GM12878 (cell line): ENCODE measurements around the gene NDUFV2. TPM values are rescaled to one million over a fixed set of nuclear protein-coding genes. Genes with fewer than 3 reads are reported as not detected.

Experiments used
- ATAC-seq: fragments of 200-7000 bp; cut with Tn5 transposase; 3 replicates; pipeline ENCODE4 v1.9.1; 2020; ENCODE audit warnings: mild to moderate bottlenecking, moderate library complexity
- BruUV-seq: library from RNA; stranded (reverse); fragments of 400-500 nt; replicated peaks from 2 replicates; lab custom pipeline; 2021; lab: Mats Ljungman, UMichigan
- CTCF ChIA-PET: fragments of 300-600 bp; sonication (Branson Sonifier 250); formaldehyde crosslinking; extraction: SDS; loops from one replicate; lab custom pipeline; 2021; ENCODE audit warnings: inconsistent platforms; lab: Yijun Ruan, JAX
- POLR2A ChIA-PET: fragments of 350-600 bp; formaldehyde crosslinking; extraction: SDS; loops from one replicate; lab custom pipeline; 2021; ENCODE audit warnings: inconsistent platforms; lab: Charles Lee
- RAD21 ChIA-PET: fragments of 300-600 bp; sonication (Branson Sonifier 250); formaldehyde crosslinking; loops from one replicate; lab custom pipeline; 2023; ENCODE audit warnings: antibody characterized with exemption; ENCODE audit not compliant: unreplicated experiment; lab: Charles Lee
- SMC1A ChIA-PET: fragments of 300-600 bp; sonication (Branson Sonifier 250); formaldehyde crosslinking; loops from one replicate; lab custom pipeline; 2023; ENCODE audit not compliant: unreplicated experiment, uncharacterized antibody; lab: Charles Lee
- DNase-seq: peaks from one replicate; pipeline ENCODE4 v3.0.0-alpha.2; 2011; ENCODE audit warnings: low read depth, low spot score
- FAIRE-seq: peaks from 3 replicates; lab custom pipeline; 2011; peaks lifted over from hg19 to GRCh38; lab: Jason Lieb, UNC
- H2AFZ ChIP-seq: 2 replicates; pipeline ENCODE4 v1.6.0; 2011; ENCODE audit warnings: low read depth, low read length, control low read depth; ENCODE audit not compliant: control insufficient read depth
- H3K27ac ChIP-seq: 2 replicates; pipeline ENCODE4 v1.5.1; 2011; ENCODE audit warnings: control low read depth; ENCODE audit not compliant: control insufficient read depth, insufficient read depth
- H3K27me3 ChIP-seq, 2 experiments: replicated peaks in 1 of 2; 2 replicates each; pipeline versions ENCODE4 v1.6.0 to v1.6.1; 2011; ENCODE audit warnings: low read length in 1 of 2; ENCODE audit not compliant: control insufficient read depth in 2 of 2, insufficient read depth in 2 of 2
- H3K36me3 ChIP-seq, 2 experiments: 2 replicates each; pipeline ENCODE4 v1.5.1; 2011; ENCODE audit warnings: low read length in 1 of 2; ENCODE audit not compliant: control insufficient read depth in 2 of 2, insufficient read depth in 2 of 2
- H3K4me1 ChIP-seq: 2 replicates; pipeline ENCODE4 v1.6.1; 2011; ENCODE audit warnings: mild to moderate bottlenecking, low read length, moderate library complexity, mixed read lengths; ENCODE audit not compliant: control insufficient read depth, insufficient read depth
- H3K4me2 ChIP-seq: 2 replicates; pipeline ENCODE4 v1.6.0; 2011; ENCODE audit warnings: control low read depth; ENCODE audit not compliant: control insufficient read depth, insufficient read depth
- H3K4me3 ChIP-seq: fragments of 200-600 bp; sonication (generic); 2 replicates; pipeline ENCODE4 v1.5.1; 2016
- H3K79me2 ChIP-seq: 2 replicates; pipeline ENCODE4 v1.6.0; 2011; ENCODE audit warnings: low read length; ENCODE audit not compliant: control insufficient read depth, insufficient read depth
- H3K9ac ChIP-seq: 2 replicates; pipeline ENCODE4 v1.8.0; 2011; ENCODE audit warnings: low read length, control low read depth, mixed read lengths; ENCODE audit not compliant: control insufficient read depth, insufficient read depth
- H3K9me3 ChIP-seq: replicated peaks from 3 replicates; pipeline ENCODE4 v1.5.1; 2011; ENCODE audit warnings: mild to moderate bottlenecking, low read length; ENCODE audit not compliant: control insufficient read depth, insufficient read depth
- H4K20me1 ChIP-seq: 2 replicates; pipeline ENCODE4 v1.6.0; 2011; ENCODE audit not compliant: control insufficient read depth, insufficient read depth
- CHD1 ChIP-seq: IDR thresholded peaks from 2 replicates; pipeline ENCODE4 v1.6.1; 2012; ENCODE audit warnings: low read depth, low read length, improper control_type of control experiment
- HDAC2 ChIP-seq: fragments of 200-600 bp; sonication (generic); IDR thresholded peaks from 2 replicates; pipeline ENCODE4 v1.6.1; 2017
- MXI1 ChIP-seq: fragments of 150-350 bp; IDR thresholded peaks from 2 replicates; pipeline ENCODE4 v1.6.1; 2011; ENCODE audit warnings: low read depth, mild to moderate bottlenecking, inconsistent platforms, low read length, improper control_type of control experiment
- NR2F1 ChIP-seq: fragments of 450-650 bp; conservative IDR thresholded peaks from 2 replicates; pipeline ENCODE4 v1.6.1; 2017; ENCODE audit warnings: mild to moderate bottlenecking
- POLR2AphosphoS2 ChIP-seq: IDR thresholded peaks from 2 replicates; pipeline ENCODE4 v1.6.1; 2011; ENCODE audit warnings: low read depth, mild to moderate bottlenecking, low read length, improper control_type of control experiment, moderate library complexity
- RFX5 ChIP-seq: IDR thresholded peaks from 2 replicates; pipeline ENCODE4 v1.6.1; 2011; ENCODE audit warnings: low read depth, low read length, improper control_type of control experiment
- SMAD5 ChIP-seq: IDR thresholded peaks from 2 replicates; pipeline ENCODE4 v1.6.1; 2016; ENCODE audit warnings: antibody characterized with exemption, low read depth
- SPI1 ChIP-seq: IDR thresholded peaks from 2 replicates; pipeline ENCODE4 v1.6.1; 2011; ENCODE audit warnings: low read depth, mild to moderate bottlenecking, low read length, moderate library complexity, borderline replicate concordance; ENCODE audit not compliant: insufficient read depth
- TBL1XR1 ChIP-seq: IDR thresholded peaks from 2 replicates; pipeline ENCODE4 v1.6.1; 2012; ENCODE audit warnings: low read depth, low read length, improper control_type of control experiment
- ZNF24 ChIP-seq: fragments of 450-650 bp; IDR thresholded peaks from 2 replicates; pipeline ENCODE4 v1.6.1; 2017; ENCODE audit warnings: antibody characterized with exemption, mild to moderate bottlenecking
- WGBS: methylation state at CpG from one replicate; pipeline ENCODE4 v1.1.6; 2016; ENCODE audit warnings: low lambda C conversion rate; ENCODE audit not compliant: insufficient replicate concordance, insufficient coverage; ENCODE audit errors: missing lambda C conversion rate; 5-methylcytosine and 5-hydroxymethylcytosine counted together
- in situ Hi-C: fragments of 300-500 bp; cut with MboI; formaldehyde crosslinking; loops from 9 replicates; pipeline ENCODE4 v1.14.3; 2018; ENCODE audit warnings: mixed read lengths
- intact Hi-C: fragments of 100-400 bp; cut with micrococcal nuclease; formaldehyde crosslinking; loops from one replicate; pipeline ENCODE4 v1.14.2; 2022; ENCODE audit not compliant: unreplicated experiment
- polyA plus RNA-seq, 11 experiments: library from polyadenylated mRNA; depleted of rRNA in 4 of 11; unstranded in 6 of 11; stranded (reverse) in 5 of 11; fragments of >200 nt; fragmentation: Nextera tagmentation in 4 of 11; fragmentation: Illumina TruSeq in 1 of 11; extraction: Ambion mirVana in 4 of 11; extraction: Trizol in 1 of 11; gene quantifications; 1 replicate in 1 of 11; 2 replicates in 10 of 11; pipeline versions ENCODE4 v1.2.1 to v1.2.3, GENCODE V29; 2011 to 2016; ENCODE audit warnings: inconsistent platforms in 2 of 11, missing spikeins in 2 of 11, low read depth in 1 of 11
- total RNA-seq, 4 experiments: library from RNA; depleted of rRNA in 3 of 4; stranded (reverse); fragments of >200 nt in 3 of 4; fragmentation: Illumina TruSeq in 1 of 4; extraction: Trizol in 1 of 4; gene quantifications; 2 replicates each; pipeline versions ENCODE4 v1.2.1 to v1.2.3, GENCODE V29; 2013 to 2021

Gene NDUFV2
- total and polyA plus RNA-seq, 10 of the 15 experiments (the other 5 are each of a cell fraction or from before 2014, with no cell fraction given): 236 to 590 (median 321) TPM

- DNase-seq: no peak
- 100% methylated on average over 2 of the region's 2 CpGs for WGBS
- no peak for ATAC-seq
- in situ Hi-C loops (no loop called here), intact Hi-C loops (no loop called here)
- Histone ChIP-seq H3K4me1 (peaks cover 22% of the 10 kb centered on the region), H3K9me3 (no peaks in the 10 kb centered on the region), H3K27ac (no peak overlapping the region), H2AFZ (no peak overlapping the region), H3K27me3 (no peaks in the 10 kb centered on the region), H3K4me2 (no peak overlapping the region), H3K79me2 (peaks cover 9% of the 10 kb centered on the region), H3K36me3 (no peaks in the 10 kb centered on the region), H3K9ac (no peak overlapping the region), H4K20me1 (no peaks in the 10 kb centered on the region), H3K4me3 (no peak overlapping the region)
- POLR2A ChIA-PET: interaction anchor here (1.9 to 2.8 kb wide), 2 partner anchors 13 to 14 kb away, joined by 8 to 11 read pairs; no protein-coding TSS in a partner anchor
- SMC1A ChIA-PET: interaction anchor here (1.6 to 8.9 kb wide), 5 partner anchors 14 to 31 kb away, joined by 5 to 59 read pairs (median 9); no protein-coding TSS in a partner anchor
- no TSS peak for BruUV-seq
- RAD21 ChIA-PET: interaction anchor here (1.2 to 3.5 kb wide), 4 partner anchors 14 to 39 kb away, joined by 3 to 21 read pairs (median 4); partner anchors contain the start of gene ANKRD12
- CTCF ChIA-PET: interaction anchor here (3.8 kb wide), 1 partner anchor 14 kb away, joined by 15 read pairs; no protein-coding TSS in a partner anchor
- no peak for TF ChIP-seq MXI1
- TF ChIP-seq SPI1: no peak
- no peak for TF ChIP-seq CHD1
- TF ChIP-seq RFX5: no peak
- TF ChIP-seq NR2F1: no peak
- TF ChIP-seq ZNF24: no peak
- no peak for TF ChIP-seq TBL1XR1
- no peak for TF ChIP-seq SMAD5
- TF ChIP-seq HDAC2: no peak
- TF ChIP-seq POLR2AphosphoS2: no peak
- FAIRE-seq: no peak
Observed at GRCh38 chr18:9097349-9097748, 5.2 kb upstream of the NDUFV2 start.
